ENCODE results near the gene PRR35.

PRR35 gene

DNA sequence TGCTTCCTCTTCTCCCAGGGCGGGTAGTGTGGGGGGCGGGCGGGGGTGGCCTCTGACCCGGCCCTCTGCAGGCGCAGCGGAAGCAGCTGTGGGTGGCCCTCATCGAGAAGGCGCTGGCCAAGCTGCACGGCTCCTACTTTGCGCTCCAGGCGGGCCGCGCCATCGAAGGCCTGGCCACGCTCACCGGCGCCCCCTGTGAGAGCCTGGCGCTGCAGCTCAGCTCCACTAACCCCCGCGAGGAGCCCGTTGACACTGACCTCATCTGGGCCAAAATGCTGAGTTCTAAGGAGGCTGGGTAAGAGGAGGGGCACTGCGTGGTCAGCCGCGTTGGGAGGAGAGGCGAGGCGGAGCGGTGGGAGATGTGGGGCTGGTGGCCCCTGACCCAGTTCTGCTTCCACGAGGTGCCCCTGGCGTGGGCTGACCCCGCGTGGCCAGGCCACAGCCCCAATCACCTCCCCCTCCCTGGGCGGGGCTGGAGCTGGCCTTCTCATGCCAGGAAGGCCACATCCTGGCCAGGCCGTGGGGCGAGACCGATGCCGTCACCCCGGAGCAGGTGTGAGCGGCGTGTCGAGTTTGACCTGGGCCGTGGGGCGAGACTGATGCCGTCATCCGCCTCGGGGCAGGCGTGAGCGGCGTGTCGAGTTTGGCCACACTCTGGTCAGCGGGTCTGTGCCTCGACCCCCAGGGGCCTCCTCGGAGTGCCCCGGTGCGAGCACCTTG is 10.5 kb upstream of the PRR35 start:
- DNase-seq (ENCODE audit: low read depth), result no peak

DNA sequence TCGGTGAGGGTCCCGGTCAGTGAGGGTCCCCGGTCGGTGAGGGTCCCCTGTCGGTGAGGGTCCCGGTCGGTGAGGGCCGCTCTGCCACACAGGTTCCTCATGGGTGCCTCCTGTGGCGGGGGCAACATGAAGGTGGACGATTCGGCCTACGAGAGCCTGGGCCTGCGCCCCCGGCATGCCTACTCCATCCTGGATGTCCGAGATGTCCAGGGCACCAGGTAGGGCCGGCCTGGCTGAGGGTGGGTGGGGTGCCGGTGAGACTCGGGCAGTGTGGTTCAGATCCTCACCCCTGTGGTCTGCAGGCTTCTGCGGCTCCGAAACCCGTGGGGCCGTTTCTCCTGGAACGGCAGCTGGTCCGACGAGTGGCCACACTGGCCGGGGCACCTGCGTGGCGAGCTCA is 9.0 kb upstream of the PRR35 start:
- no peak for DNase-seq (ENCODE audit: low read depth)

DNA sequence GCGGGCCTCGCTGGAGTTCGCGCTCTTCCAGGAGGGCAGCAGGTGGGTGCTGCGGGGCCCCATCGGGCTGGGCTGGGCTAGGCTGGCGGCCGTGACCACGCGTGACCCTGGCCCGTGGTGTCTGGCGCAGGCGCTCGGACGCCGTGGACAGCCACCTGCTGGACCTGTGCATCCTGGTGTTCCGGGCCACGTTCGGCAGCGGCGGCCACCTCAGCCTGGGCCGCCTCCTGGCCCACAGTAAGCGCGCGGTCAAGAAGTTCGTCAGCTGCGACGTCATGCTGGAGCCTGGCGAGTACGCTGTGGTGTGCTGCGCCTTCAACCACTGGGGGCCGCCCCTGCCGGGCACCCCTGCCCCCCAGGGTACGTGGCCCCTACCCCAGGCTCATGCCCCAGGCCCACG is 8.0 kb upstream of the PRR35 start:
- no peak for DNase-seq (ENCODE audit: low read depth)

DNA sequence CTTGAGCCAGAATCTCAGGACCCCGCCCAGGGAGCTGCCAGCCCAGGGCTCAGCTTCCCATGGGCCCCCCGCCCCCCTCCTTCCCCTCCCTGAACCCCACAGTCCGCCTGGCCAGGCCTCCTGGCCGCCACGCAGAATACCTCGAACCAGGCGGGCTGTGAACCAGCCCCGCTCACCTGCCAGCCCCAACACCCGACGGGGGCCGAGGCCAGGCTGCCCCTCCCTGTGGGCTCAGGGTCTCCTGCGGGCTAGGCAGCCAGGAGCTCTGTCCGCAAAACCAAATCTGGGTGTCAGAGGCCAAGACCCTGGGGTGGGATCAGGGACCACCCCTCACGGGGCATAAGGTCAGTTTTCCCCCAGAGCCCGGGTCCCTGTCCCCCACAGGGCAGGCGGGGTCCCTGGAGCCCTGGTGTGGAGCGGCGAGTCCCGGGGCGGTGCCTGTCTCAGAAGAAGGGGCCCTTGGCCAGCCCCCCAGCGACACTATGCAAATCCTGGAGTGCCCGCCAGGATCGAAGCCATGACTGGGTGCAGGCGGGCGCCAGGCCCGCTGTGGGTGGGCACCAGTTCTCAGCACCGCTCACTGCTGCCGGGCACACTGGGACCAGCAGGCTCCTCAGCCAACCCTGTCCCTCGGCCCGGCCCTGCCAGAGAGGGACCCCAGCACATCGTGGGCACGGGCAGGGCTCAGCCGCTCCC is 6.4 kb upstream of the PRR35 start:
- DNase-seq (ENCODE audit: low read depth), result no peak

DNA sequence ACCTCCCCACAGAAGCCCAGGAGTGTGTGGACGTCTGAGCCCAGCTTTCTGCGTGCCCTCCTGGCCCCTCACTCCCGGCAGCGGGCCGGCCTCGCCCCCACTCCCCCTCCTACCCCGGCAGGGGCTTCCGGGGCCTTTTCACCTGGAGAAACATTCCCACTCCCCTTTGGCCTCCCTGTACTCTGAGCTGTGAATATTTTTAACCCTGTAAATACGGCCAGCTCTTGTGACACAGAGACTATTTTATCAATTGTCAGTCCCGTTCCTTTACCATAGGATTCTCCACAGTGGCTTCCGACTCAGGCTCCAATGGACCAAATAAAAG is 5.9 kb upstream of the PRR35 start:
- no peak for DNase-seq (ENCODE audit: low read depth)

DNA sequence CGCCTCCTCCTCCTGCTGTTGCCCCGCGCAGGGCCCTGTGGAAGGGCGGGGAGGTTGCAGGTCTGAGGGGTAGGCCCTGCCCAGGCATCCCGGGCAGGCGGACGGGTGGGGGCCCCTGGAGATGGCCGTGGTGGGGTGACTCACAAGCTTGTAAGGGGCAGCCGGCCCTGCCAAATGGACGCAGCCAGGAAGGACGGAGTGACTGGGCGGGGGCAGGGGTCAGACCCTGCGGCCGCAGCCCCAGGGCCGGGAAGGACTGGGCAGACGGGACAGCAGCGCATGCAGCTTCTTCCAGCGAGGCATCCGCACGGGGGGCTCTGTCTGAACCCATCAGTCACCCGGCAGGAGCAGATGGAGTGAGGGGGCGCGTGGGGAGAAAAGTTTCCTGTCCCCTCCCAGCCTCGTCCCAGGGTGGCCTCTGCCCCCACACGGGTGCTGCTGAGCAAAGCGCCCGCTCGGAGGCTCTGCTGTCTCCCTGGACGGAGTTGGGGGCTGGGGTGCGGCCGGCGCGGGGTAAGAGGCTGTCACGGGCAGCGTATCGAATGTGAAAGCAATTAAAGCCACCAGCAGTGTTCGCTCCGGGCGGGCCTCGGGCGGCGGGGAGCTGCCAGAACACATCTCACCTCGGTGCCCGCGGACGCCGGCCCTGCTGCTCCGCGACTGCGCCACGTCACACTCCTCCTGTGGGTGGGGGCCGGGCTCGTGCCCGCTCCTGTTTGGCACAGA is 5.4 kb upstream of the PRR35 start:
- peak; percentile 81 for DNase-seq (ENCODE audit: low read depth)

DNA sequence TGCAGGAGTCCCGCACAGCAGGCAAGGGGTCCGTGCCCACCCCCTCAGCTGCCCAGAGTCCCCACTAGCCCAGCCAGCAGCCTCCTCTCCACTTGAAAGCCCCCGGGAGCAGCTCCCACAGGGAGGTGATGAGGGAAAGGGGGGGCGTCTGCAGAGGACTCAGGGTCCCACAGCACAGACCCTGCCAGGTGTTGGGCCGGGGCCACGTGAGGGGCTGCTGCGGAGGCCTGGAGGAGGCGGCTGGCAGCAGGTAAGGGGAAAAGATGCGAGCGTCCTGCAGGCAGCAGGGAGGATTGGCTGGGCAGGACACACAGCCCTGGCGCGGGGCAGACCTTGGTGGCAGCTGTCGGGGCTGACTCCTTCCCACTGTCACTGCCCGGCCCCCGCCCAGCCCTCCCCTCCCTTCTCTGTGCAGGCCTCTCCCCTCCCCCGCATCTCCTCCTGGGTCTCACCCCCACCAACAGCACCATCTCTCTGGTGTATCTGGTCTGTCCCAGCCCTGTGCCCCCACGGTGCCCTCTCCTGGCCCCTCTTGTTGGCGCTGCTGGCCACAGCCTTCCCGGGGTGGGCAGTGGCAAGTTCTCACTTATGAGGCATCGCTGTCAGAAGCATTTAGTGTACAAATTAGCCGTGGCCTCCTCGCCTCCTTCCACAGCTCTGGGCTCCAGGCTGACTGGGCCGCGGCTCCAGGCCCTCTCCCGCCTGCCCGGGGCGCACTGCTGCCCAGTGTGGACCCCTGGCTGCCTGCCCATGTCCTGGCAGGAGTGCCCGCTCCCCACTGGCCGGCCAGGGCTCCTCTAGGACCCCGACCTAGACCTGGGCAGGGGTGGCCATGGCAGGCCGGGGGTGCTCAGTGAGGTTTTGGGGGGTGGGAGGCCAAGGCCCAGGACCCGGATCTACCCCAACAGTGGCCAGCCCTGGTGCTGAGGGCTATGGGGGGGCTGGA is 4.4 kb upstream of the PRR35 start:
- DNase-seq (ENCODE audit: low read depth), result peak; percentile 26

DNA sequence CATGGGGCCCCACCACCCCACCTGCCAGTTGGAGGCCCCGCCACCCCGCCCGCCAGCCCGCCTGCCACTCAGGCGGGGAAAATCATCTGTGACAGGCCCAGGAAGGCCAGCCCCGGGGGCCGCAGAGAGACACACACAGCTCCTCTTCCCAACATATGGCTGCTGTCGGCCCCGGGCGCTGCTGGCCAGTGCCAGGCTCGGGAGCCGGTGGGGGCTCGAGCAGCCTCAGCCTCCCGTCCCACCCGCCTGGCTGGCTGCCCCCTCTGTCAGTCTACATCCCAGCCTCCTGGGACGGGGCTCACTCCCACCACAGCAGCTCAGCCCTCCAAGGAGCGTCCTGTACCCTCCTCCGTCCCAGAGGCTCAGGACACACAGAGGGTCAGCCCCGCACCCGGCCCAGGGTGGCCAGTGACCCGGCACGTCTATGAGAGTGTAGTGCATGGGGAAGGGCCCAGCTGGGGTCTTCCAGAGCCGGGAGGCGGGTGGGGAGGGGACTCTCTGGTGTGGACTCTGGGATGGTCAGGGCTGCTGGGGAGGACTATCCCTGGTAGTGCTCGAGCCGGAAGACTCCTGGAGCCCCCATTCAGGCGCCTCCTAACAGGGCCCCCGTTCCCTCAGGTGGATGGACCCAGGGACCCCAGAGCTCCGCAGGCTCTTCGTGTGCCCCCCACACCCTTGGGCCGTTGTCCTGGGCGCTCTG is 3.6 kb upstream of the PRR35 start:
- DNase-seq (ENCODE audit: low read depth), result no peak

DNA sequence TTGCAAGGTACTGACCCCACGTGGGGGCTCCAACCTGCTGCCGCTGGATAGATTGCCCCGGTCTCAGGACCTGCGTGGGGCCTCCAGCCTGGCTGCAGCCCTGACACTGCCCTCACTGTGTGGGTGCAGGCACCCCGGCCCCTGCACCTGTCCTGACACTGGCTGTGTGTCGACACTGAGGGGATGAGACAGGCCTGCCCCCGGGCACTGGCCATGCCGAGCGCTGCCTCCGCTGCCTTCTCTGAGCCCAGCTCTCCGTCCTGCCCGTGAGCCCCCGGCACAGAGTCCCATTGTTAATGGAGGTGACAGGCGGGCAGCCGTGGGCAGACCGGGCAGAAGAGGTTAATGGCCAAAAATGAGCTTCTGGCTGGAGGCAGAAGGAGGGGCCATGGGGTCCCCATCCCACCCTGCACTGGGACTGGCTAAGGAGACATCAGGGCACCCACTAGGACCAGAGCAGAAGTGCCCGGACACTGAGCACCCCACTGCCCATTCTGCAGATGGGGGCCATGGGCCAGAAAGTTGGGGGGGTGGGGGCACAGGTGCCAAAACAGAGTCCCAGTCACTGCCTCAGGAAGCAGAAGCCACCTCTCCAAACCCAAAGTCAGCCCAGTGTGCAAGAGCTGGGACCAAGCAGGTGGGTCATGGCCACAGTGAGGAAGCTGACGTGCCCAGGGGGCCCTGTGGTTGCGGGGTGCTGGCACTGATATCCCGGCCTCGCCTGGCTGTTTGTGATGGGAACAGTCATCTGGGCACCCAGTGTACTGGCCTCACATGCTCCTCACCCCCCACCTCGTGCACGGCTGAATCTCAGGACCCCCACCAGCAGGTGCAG is 2.5 kb upstream of the PRR35 start:
- DNase-seq (ENCODE audit: low read depth), result no peak

DNA sequence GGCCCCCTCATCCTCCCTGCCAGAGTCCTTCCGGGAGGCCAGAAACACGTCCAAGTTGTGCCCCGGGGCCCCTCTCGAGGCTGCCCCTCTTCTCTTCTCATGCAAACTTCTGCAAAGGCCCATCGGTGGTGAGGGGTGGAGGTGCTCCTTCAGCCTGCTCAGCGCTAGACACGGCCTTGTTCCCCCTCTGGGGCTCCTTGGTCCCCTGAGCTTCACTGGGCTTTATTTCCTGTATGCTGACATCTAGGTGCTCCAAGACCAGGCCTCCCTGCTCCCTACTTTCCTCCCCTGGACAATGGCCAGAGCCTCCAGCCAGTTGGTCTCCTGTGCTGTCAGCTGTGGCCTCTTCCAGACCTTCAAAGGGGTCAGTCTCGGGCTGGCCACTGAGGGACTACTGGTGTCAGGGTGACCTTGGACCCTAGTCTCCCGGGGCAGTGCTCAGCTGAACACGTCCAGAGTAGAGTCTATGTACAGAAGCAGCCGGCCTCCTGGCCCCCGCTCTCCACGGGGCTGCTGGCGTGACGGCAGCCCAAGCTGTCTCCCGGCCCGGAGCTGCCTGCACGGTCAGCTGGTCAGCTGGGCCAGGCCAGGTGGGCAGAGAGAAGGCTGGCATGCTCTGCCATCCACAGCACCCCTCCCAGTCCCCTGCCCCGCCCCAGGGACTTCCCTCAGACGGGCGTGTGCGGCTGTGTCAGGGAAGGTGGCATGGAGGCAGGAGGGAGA is 1.7 kb upstream of the PRR35 start:
- no peak for DNase-seq (ENCODE audit: low read depth)

DNA sequence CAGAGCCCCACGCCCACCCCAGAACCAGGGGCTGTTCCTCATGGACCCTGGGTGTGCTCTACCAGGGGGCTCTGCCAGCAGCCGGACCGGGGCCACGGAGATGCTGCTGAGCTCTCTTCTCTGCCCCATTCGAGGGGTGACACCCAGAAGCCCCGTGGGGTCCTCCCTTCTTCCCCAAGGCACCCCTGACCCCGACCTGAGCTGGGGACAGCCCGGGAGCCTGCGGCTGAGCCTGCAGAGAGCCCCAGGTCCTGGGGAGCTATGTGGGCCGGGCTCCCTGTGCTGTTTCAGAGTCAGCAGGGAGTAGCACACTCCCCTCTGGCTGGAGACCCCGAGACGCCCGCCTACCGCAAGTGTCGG is 1.2 kb upstream of the PRR35 start:
- no peak for DNase-seq (ENCODE audit: low read depth)

DNA sequence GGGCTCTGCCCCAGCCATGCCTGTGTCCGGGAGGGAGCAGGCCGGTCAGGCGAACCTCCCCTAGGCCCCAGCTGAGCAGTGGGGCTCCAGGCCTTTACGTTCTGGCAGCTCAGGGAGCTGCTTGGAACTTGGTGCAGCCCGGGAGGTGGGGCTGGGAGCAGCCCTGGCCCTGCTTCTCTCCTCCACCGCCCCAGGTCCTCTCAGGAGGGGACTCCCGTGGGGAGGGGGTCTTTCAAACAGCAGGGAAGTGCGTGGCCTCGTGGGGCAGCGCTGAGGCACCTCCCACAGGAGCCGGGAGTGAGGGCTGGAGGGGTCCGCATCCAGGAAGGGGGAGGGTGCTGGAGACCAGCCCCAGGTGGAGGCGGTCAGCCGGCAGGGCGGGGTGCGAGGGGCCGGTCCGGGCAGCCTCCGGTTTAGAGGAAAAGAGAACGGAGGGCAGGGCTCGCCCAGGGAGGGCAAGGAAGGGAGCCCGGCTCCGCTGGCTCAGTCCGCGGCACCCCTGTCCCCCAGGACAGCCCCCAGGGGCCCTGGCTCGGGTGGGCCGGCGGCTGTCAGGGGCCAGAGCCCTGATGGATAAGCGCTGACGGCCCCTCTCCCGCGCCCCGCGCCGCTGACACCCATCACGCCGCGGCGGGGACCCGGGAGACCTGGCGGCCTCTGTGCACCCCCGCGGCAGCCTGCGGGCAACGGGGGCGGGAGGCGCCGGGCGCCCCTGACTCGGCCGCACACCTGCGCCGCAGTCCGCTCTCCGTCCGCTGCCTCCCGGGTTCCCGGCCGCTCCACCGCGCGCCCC is 587 bp upstream of the PRR35 start:
- no peak for DNase-seq (ENCODE audit: low read depth)

DNA sequence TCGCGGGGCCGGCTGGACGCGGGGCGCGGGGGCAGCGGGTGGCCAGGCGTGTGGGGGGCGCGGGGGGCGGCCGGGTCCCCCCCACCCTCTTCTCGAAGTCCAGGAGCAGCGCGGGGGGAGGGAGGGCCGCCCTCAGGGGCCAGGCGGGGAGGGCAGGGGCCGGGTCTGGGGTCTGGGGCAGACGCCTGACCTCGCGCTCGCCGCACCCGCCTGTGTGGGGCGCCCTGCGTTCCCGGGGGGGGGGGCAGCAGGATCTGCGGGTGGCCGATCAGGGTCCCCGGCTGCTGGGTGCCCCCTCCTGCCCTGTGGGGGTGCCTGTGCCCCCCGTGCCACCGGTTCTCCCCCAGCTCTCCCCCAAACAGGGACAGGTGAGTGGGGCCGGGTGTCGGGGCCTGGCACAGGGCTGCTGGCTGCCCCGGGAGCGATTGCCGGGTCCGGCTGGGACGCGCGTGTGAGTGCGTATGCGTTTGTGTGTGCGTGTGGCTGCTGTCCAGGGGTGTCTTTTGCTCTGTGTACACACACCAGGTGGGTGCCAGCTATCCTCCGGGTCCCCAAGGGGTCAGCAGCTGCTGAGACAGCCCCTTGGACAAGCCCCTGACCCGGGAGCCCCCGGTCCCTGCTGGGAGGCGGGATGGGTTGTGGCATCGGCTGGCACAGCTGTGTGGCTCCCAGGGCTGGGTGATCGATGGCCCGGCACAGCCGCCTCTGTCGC is 663 bp downstream of the PRR35 start:
- DNase-seq (ENCODE audit: low read depth), result no peak

DNA sequence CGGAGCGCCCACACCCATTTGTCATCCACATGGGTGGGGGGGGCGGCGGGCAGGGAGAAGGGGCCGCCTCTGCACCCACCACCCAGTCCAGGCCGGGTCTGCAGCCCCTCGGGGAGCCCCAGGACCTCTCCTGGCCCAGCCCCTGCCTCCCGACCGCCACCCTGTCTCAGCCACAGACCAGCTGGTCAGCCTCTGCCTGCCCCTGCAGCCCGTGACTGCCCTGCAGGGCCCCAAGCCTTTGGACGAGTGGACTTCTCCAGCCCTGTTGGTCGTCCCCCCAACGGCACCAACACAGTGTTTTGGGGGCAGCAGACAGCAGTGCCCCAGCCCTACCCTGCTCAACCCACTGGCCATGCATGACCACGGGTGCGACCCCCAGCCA is 1.2 kb downstream of the PRR35 start:
- no peak for DNase-seq (ENCODE audit: low read depth)

DNA sequence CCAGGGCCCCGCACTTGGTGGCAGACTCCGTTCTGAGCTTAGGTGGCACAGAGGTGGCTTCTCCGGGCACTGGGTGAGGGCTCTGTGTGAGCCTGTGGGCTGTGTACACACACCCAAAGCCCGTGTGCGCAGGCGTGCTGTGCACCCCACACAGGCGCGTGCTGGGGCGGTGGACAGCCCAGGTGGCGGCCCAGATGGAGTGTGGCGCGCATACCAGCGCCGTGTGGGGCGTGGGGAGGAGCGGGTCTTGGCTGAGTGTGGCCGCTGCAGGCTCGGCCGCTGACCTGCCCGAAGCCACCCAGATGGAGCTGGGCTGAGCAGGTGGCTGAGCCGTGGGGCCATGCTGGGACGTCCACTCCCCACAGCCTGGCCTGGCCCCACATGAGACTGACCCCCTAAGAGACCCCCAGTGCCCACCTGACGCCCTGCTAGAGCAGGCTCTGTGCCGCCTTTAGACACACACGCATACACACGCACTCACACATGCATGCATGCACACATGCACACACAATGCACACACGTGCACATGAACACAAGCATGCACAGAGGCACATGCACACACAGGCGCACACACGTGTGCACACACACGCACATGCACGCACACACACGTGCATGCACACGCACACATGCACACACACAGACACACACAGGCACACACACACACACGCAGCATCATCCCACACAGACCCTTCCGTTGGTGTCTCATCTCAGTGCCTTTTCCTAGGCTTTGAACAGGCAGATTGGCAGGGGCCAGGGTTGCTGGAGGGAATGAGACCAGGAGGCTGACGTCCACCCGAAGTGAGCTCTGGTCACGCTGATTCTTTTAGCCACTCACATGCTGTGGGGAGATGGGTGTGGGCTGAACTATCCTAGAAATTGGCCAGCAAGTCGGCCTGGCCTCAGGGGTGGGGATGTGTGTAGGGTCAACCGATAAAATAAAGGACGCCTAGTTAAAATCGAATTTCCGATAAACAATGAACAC is 2.1 kb downstream of the PRR35 start:
- no peak for DNase-seq (ENCODE audit: low read depth)

DNA sequence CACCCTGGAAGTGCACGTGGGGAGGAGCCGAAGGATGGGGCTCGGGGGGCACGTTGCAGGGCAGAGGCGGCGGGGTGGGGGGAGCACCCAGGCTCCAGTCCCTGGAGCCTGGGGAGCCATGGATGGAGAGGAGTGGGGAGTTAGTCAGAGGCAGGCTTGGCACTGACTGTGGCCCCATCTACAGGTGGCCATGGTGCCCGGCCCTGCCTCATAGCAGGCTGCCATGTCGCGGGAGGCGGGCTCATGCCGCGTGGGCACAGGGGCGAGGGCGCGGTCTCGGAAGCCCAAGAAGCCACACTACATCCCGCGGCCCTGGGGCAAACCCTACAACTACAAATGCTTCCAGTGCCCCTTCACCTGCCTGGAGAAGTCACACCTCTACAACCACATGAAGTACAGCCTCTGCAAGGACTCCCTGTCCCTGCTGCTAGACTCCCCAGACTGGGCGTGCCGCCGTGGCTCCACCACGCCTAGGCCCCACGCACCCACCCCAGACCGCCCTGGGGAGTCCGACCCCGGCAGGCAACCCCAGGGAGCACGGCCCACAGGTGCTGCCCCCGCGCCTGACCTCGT is 3.0 kb downstream of the PRR35 start:
- no peak for DNase-seq (ENCODE audit: low read depth)

All from EH (cell line).